Right forelimb (tissue), 1 donor: Measurements from ENCODE around the gene PSKH1.
"Not testable (repeated sequence)": the region's sequence is repeated elsewhere in the genome, so short reads cannot be mapped to it uniquely, and the experiment has no call there.

ENCODE experiments used
- DNase-seq: peaks from one replicate; pipeline ENCODE4 v3.0.0-alpha.2; 2018

Gene PSKH1

GRCh38 chr16:67964477-67965131 is 71.5 kb downstream of the PSKH1 start:
- DNase-seq: no peak

- no peak for DNase-seq
Observed at GRCh38 chr16:67965668-67966548, 72.9 kb downstream of the PSKH1 start.

GRCh38 chr16:67966549-67967182 is 73.6 kb downstream of the PSKH1 start:
- no peak for DNase-seq

- DNase-seq: no peak
Observed at GRCh38 chr16:67967183-67967957, 74.3 kb downstream of the PSKH1 start.

- DNase-seq: peak; percentile 81
Observed at GRCh38 chr16:67967958-67968399, 74.9 kb downstream of the PSKH1 start.

GRCh38 chr16:67968400-67969253 is 75.6 kb downstream of the PSKH1 start, which contains the start of gene SLC12A4:
Gene SLC12A4, minus strand, starts transcription at chr16:67968637. Its CDS starts 84 bp downstream, at chr16:67968553.
- DNase-seq: peak; percentile 95

- DNase-seq: no peak
Observed at GRCh38 chr16:67969254-67970039, 76.4 kb downstream of the PSKH1 start.

- no peak for DNase-seq
Observed at GRCh38 chr16:67971111-67971510, 78.1 kb downstream of the PSKH1 start.

- not testable (repeated sequence) for DNase-seq
Observed at GRCh38 chr16:67972285-67972684, 79.2 kb downstream of the PSKH1 start.

GRCh38 chr16:67975321-67976105 is 82.5 kb downstream of the PSKH1 start:
- no peak for DNase-seq

- no peak for DNase-seq
Observed at GRCh38 chr16:67976205-67976604, 83.2 kb downstream of the PSKH1 start.

GRCh38 chr16:67977005-67977404 is 84.0 kb downstream of the PSKH1 start:
- DNase-seq: no peak

- DNase-seq: no peak
Observed at GRCh38 chr16:67977469-67978227, 84.6 kb downstream of the PSKH1 start.
